Measurements from ENCODE around the gene NBPF6. TPM values are rescaled to one million over a fixed set of nuclear protein-coding genes. Genes with fewer than 3 reads are reported as not detected.

The NBPF6 gene
- total RNA-seq = not detected

GRCh38 chr1:108450043-108450442, at the start of gene NBPF6:
Gene NBPF6 (plus strand): TSS chr1:108450343. CDS start chr1:108450602, 259 bp downstream.

Other genes starting within 250 kb of the NBPF6 start
- gene SLC25A24, start 250.0 kb upstream of the NBPF6 start, total RNA-seq = 29.7 TPM
- gene NBPF4, start 206.3 kb upstream of the NBPF6 start, total RNA-seq = not detected
- 41.0 TPM for gene EEIG2, start 109.8 kb downstream of the NBPF6 start, total RNA-seq
- gene HENMT1, start 210.8 kb downstream of the NBPF6 start, total RNA-seq = 17.5 TPM
- gene PRPF38B, start 242.0 kb downstream of the NBPF6 start, total RNA-seq = 23.5 TPM